Measurements from ENCODE around the gene CDCA5. TPM values are rescaled to one million over a fixed set of nuclear protein-coding genes. Genes with fewer than 3 reads are reported as not detected.
A peak's percentile ranks its signal among the peaks of the same experiment; 100 is the strongest.

The CDCA5 gene
- total RNA-seq, 1 experiment from 2014 or later = 73.4 TPM

GRCh38 chr11:65121447-65121864, 37.6 kb upstream of the CDCA5 start:
- intact Hi-C loops (cut with micrococcal nuclease) = no loop called here
- Histone ChIP-seq H3K36me3 (ENCODE audit: low read depth, low read length) (peaks cover 31% of the 10 kb centered on the region), H4K20me1 (ENCODE audit: low read length) (0 out of 2 replicates have a peak, but pooled peaks cover 3% of the 10 kb centered on the region), H3K9me3 (ENCODE audit: low read length) (no peaks in the 10 kb centered on the region), H3K27ac (ENCODE audit: low read length) (peak overlapping the region; percentile 42), H2AFZ (ENCODE audit: low read length) (peak overlapping the region; percentile 32; the same call in 1 of the 2 replicates), H3K4me2 (ENCODE audit: low read length) (peak overlapping the region; percentile 89), H3K27me3 (ENCODE audit: low read length) (no peaks in the 10 kb centered on the region), H3K9ac (ENCODE audit: low read length) (peak overlapping the region; percentile 96), H3K79me2 (ENCODE audit: low read length) (peaks cover 65% of the 10 kb centered on the region), H3K4me1 (ENCODE audit: insufficient read depth, low read length) (peaks cover 25% of the 10 kb centered on the region), H3F3A (ENCODE audit: low read length, unreplicated experiment) (peaks cover 20% of the 10 kb centered on the region), H3K9me2 (replicated peaks; ENCODE audit: low read length) (no peaks in the 10 kb centered on the region), H3K4me3 (ENCODE audit: low read length) (peak overlapping the region; percentile 92)
- no peak for ATAC-seq
- TSS peak; percentile 66 for BruUV-seq (replicated peaks)
- DNase-seq = no peak
- no peak for TF ChIP-seq CTCF (conservative IDR thresholded peaks at IDR 0.05; ENCODE audit: low read depth, low read length)
- no peak for TF ChIP-seq EZH2phosphoT487 (IDR thresholded peaks at IDR 0.05; ENCODE audit: borderline replicate concordance, low read length)
- TF ChIP-seq EZH2 (IDR thresholded peaks at IDR 0.05; ENCODE audit: low read length, unreplicated experiment) = no peak
- ChIA-PET POLR2A (ENCODE audit: unreplicated experiment) (interaction anchor here (0.6 to 1.6 kb wide), 6 partner anchors 14 to 152 kb away, joined by 3 to 24 read pairs (median 4); partner anchors contain the start of gene POLA2), CTCF (interaction anchor here (0.7 to 0.9 kb wide), 2 partner anchors 11 to 134 kb away, joined by 3 to 5 read pairs; no protein-coding TSS in a partner anchor)

- ATAC-seq = no peak
- POLR2A ChIA-PET (ENCODE audit: unreplicated experiment) = no interaction called here
- Histone ChIP-seq H3K27me3 (ENCODE audit: low read length) (no peaks in the 10 kb centered on the region), H3K4me1 (ENCODE audit: insufficient read depth, low read length) (peaks cover 32% of the 10 kb centered on the region), H3K79me2 (ENCODE audit: low read length) (peaks cover 72% of the 10 kb centered on the region), H3K27ac (ENCODE audit: low read length) (peak overlapping the region; percentile 42; the same call in 1 of the 2 replicates), H3K36me3 (ENCODE audit: low read depth, low read length) (peaks cover 27% of the 10 kb centered on the region), H3K4me2 (ENCODE audit: low read length) (peak overlapping the region; percentile 89), H3K9ac (ENCODE audit: low read length) (peak overlapping the region; percentile 96), H3K9me3 (ENCODE audit: low read length) (no peaks in the 10 kb centered on the region), H3K9me2 (replicated peaks; ENCODE audit: low read length) (no peaks in the 10 kb centered on the region), H4K20me1 (ENCODE audit: low read length) (0 out of 2 replicates have a peak, but pooled peaks cover 3% of the 10 kb centered on the region), H3F3A (ENCODE audit: low read length, unreplicated experiment) (peaks cover 20% of the 10 kb centered on the region), H2AFZ (ENCODE audit: low read length) (no peak overlapping the region), H3K4me3 (ENCODE audit: low read length) (peak overlapping the region; percentile 92)
- DNase-seq = no peak
- CTCF ChIA-PET = interaction anchor here (0.7 kb wide), 1 partner anchor 135 kb away, joined by 5 read pairs; no protein-coding TSS in a partner anchor
- no TSS peak for BruUV-seq (replicated peaks)
- TF ChIP-seq CTCF (conservative IDR thresholded peaks at IDR 0.05; ENCODE audit: low read depth, low read length) (no peak), EZH2phosphoT487 (IDR thresholded peaks at IDR 0.05; ENCODE audit: borderline replicate concordance, low read length) (no peak), EZH2 (IDR thresholded peaks at IDR 0.05; ENCODE audit: low read length, unreplicated experiment) (no peak)
- intact Hi-C loops (cut with micrococcal nuclease) = no loop called here
These were observed 37.0 kb upstream of the CDCA5 start for GRCh38 chr11:65120831-65121230.

GRCh38 chr11:65119670-65119995, 35.8 kb upstream of the CDCA5 start:
- intact Hi-C loops (cut with micrococcal nuclease) = no loop called here

More at GRCh38 chr11:65119670-65119995, 35.8 kb upstream of the CDCA5 start:
- Histone ChIP-seq H3K36me3 (ENCODE audit: low read depth, low read length) (peaks cover 20% of the 10 kb centered on the region), H3K79me2 (ENCODE audit: low read length) (peaks cover 73% of the 10 kb centered on the region), H3K9me3 (ENCODE audit: low read length) (no peaks in the 10 kb centered on the region), H2AFZ (ENCODE audit: low read length) (no peak overlapping the region), H3K4me1 (ENCODE audit: insufficient read depth, low read length) (peaks cover 30% of the 10 kb centered on the region), H3K4me3 (ENCODE audit: low read length) (no peak overlapping the region), H3F3A (ENCODE audit: low read length, unreplicated experiment) (peaks cover 20% of the 10 kb centered on the region), H3K9ac (ENCODE audit: low read length) (no peak overlapping the region), H3K27ac (ENCODE audit: low read length) (no peak overlapping the region), H3K4me2 (ENCODE audit: low read length) (peak overlapping the region; percentile 89; the same call in 1 of the 2 replicates), H3K9me2 (replicated peaks; ENCODE audit: low read length) (no peaks in the 10 kb centered on the region), H3K27me3 (ENCODE audit: low read length) (no peaks in the 10 kb centered on the region), H4K20me1 (ENCODE audit: low read length) (0 out of 2 replicates have a peak, but pooled peaks cover 3% of the 10 kb centered on the region)
- ATAC-seq (no peak), DNase-seq (no peak)
- POLR2A ChIA-PET (ENCODE audit: unreplicated experiment) = no interaction called here
- BruUV-seq (replicated peaks) = no TSS peak
- no peak for TF ChIP-seq CTCF (conservative IDR thresholded peaks at IDR 0.05; ENCODE audit: low read depth, low read length)
- no peak for TF ChIP-seq EZH2 (IDR thresholded peaks at IDR 0.05; ENCODE audit: low read length, unreplicated experiment)
- TF ChIP-seq EZH2phosphoT487 (IDR thresholded peaks at IDR 0.05; ENCODE audit: borderline replicate concordance, low read length) = no peak
- CTCF ChIA-PET = interaction anchor here (0.7 kb wide), 1 partner anchor 10 kb away, joined by 3 read pairs; no protein-coding TSS in a partner anchor
